ENCODE results near the gene DCBLD1. TPM values are rescaled to one million over a fixed set of nuclear protein-coding genes. Genes with fewer than 3 reads are reported as not detected.

Gene DCBLD1
- total RNA-seq, 6 experiments from 2014 or later = 7.6 to 22.8 (median 10.8) TPM

DNA sequence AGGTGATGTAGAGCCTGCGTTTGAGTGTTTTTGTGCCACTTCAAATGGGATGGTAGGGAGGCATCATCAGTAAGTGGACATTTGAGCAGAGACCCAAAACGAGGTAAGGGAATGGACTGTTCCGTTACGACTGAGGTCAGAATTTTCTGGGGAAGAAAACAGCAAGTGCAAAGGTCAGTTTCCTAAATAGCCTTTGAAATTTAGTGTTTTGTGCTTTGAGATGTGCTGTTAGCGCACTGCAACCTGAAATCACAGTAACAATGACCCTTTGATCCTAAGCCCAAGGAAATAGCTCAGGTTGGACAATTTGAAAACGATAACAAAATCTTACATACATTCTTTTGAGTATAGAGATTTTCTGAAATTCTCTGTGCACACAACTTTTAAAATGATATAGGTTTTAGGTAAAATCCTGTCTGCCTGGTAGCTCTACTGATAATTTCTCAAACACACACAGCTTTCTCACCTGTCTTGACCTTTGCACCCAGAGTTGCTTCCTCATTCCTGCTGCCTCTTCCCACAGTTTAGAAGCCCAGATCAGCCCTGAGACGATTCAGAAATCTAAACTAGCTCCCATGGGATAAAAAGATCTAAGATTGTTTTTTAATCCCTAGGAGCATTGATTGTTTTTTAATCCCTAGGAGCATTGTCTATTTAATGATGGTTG lies 22.1 kb downstream of the DCBLD1 start:
- TF ChIP-seq, protein P1, sequence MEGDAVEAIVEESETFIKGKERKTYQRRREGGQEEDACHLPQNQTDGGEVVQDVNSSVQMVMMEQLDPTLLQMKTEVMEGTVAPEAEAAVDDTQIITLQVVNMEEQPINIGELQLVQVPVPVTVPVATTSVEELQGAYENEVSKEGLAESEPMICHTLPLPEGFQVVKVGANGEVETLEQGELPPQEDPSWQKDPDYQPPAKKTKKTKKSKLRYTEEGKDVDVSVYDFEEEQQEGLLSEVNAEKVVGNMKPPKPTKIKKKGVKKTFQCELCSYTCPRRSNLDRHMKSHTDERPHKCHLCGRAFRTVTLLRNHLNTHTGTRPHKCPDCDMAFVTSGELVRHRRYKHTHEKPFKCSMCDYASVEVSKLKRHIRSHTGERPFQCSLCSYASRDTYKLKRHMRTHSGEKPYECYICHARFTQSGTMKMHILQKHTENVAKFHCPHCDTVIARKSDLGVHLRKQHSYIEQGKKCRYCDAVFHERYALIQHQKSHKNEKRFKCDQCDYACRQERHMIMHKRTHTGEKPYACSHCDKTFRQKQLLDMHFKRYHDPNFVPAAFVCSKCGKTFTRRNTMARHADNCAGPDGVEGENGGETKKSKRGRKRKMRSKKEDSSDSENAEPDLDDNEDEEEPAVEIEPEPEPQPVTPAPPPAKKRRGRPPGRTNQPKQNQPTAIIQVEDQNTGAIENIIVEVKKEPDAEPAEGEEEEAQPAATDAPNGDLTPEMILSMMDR (IDR thresholded peaks at IDR 0.05) = no peak
- no peak for TF ChIP-seq POLR2A (IDR thresholded peaks at IDR 0.05)
- peaks cover 0 to 9% (median 3%) of the 10 kb centered on the region in 4 donors for H3K4me1 ChIP-seq
- ATAC-seq (peak in 2 of 4 donors; percentile 16 to 81), DNase-seq (no peak)
- no peak overlapping the region for H3K4me3 ChIP-seq
- H3K9me3 ChIP-seq = no peaks in the 10 kb centered on the region
- no peaks in the 10 kb centered on the region for H3K27me3 ChIP-seq
- WGBS (ENCODE audit: insufficient coverage, low coverage, low lambda C conversion rate, missing lambda C conversion rate) = 57% methylated on average over 7 of the region's 7 CpGs
- no peak overlapping the region for H3K27ac ChIP-seq
- intact Hi-C loops (cut with DNase I) = no loop called here
- no peaks in the 10 kb centered on the region for H3K36me3 ChIP-seq

DNA sequence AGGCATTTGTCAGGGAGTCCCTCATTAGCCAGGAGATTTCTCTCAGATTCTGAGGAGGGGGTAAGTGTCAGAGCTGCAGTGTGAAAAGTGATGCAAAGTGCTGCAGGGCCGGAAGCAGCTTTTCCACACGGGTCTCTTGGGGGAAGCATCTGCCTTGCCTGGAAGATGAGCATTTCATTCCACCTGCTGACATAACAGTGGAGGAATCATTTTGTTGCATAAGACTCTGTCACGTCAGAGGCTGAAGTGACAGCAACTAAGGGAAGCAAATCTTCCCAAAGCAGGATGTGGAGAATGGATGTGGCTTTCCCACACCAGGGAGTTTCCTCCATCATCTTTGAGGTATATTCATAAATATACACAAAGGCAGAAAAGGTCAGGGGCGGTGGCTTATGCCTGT lies 22.8 kb downstream of the DCBLD1 start:
- Histone ChIP-seq H3K4me1 (peaks cover 0 to 9% (median 3%) of the 10 kb centered on the region in 4 donors), H3K4me3 (no peak overlapping the region), H3K27ac (no peak overlapping the region), H3K36me3 (no peaks in the 10 kb centered on the region), H3K9me3 (no peaks in the 10 kb centered on the region), H3K27me3 (no peaks in the 10 kb centered on the region)
- ATAC-seq (no peak), DNase-seq (no peak)
- TF ChIP-seq, protein P1 (IDR thresholded peaks at IDR 0.05) = no peak
- no peak for TF ChIP-seq POLR2A (IDR thresholded peaks at IDR 0.05)
- intact Hi-C loops (cut with DNase I) = no loop called here
- WGBS (ENCODE audit: insufficient coverage, low coverage, low lambda C conversion rate, missing lambda C conversion rate) = 39% methylated on average over 3 of the region's 4 CpGs

DNA sequence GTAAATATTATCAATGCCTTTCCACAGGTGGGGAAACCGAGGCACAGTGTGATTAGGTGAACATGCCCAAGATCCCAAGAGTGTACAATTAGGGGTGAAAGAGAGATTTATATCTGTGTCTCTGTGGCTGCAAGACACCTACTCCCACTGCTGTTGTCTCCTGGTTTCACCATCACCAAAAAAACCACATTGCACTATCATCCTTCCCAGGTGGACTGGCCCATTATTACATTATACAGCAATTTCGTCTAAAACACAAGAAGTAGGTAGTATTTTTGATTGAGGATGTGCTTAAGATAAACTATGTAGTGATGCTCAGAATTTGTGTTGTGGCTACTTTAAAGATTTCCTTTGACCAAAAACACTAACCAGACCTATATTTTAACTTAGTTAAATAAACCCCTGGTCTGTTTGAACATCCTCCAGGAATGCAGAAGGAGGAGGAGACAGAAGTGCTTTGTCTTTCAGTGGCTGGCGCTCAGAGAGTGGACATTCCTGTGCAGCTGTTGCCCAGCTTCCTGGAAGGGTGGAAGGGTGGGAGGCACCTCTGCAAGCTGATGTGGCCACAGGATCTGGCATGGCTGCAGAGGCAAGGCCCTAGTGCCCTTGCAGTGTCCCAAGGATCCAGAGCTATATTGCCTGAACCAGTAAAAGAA lies 23.8 kb downstream of the DCBLD1 start:
- WGBS (ENCODE audit: insufficient coverage, low coverage, low lambda C conversion rate, missing lambda C conversion rate) = 64% methylated on average over 3 of the region's 3 CpGs
- Histone ChIP-seq H3K9me3 (no peaks in the 10 kb centered on the region), H3K4me1 (peaks cover 0 to 9% (median 3%) of the 10 kb centered on the region in 4 donors), H3K36me3 (no peaks in the 10 kb centered on the region), H3K27ac (no peak overlapping the region), H3K4me3 (no peak overlapping the region), H3K27me3 (no peaks in the 10 kb centered on the region)
- DNase-seq (no peak), ATAC-seq (peak in 1 of 4 donors; percentile 25)
- intact Hi-C loops (cut with DNase I) = no loop called here
- TF ChIP-seq POLR2A (IDR thresholded peaks at IDR 0.05) = no peak
- TF ChIP-seq, protein P1 (IDR thresholded peaks at IDR 0.05) = no peak

DNA sequence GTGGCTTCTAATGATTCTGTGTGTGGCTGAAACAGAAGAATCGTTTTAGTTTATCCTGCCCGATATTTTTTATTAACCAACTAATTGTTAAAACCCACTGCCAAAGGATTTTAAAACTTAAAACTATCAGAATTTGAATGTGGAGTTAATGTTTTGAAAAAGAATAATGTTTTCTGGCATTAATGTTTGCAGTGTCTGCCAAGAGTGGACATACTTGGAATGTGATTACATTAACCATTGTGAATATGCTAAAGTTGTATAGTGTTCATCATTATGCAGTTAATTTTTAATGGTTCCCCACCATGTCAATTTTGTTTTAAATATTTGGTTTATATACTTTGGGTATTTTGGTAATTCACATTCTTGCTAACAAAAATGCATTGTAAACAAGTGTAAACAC lies 24.4 kb downstream of the DCBLD1 start:
- H3K27ac ChIP-seq = no peak overlapping the region
- WGBS (ENCODE audit: insufficient coverage, low coverage, low lambda C conversion rate, missing lambda C conversion rate) = 70% methylated on average over 2 of the region's 2 CpGs
- DNase-seq = no peak

More for the DNA sequence above, 24.4 kb downstream of the DCBLD1 start:
- H3K9me3 ChIP-seq = no peaks in the 10 kb centered on the region
- H3K27me3 ChIP-seq = no peaks in the 10 kb centered on the region
- no peak overlapping the region for H3K4me3 ChIP-seq
- intact Hi-C loops (cut with DNase I) = no loop called here
- ATAC-seq = no peak
- H3K4me1 ChIP-seq = peaks cover 0 to 9% (median 3%) of the 10 kb centered on the region in 4 donors
- no peaks in the 10 kb centered on the region for H3K36me3 ChIP-seq
- no peak for TF ChIP-seq POLR2A (IDR thresholded peaks at IDR 0.05)
- TF ChIP-seq, protein P1 (IDR thresholded peaks at IDR 0.05) = no peak
